Natural killer cell (primary cell): ENCODE measurements around the gene LMOD2. TPM values are rescaled to one million over a fixed set of nuclear protein-coding genes. Genes with fewer than 3 reads are reported as not detected.

ENCODE experiments used
- ATAC-seq, 3 donors: fragments of 150-1000 bp in 2 of 3; fragments of 200-7000 bp in 1 of 3; cut with Tn5 transposase; 1 replicate in 1 of 3; 2 replicates in 2 of 3; pipeline ENCODE4 v1.10.0; 2021; ENCODE audit warnings: mild to moderate bottlenecking in 2 of 3, moderate library complexity in 2 of 3
- DNase-seq, 2 donors: peaks; one replicate each; pipeline versions ENCODE4 v3.0.0 to v3.0.0-alpha.2; 2013 to 2021; ENCODE audit warnings: mixed read lengths in 1 of 2
- H3K27ac ChIP-seq: one replicate; pipeline ENCODE4 v1.5.1; 2013; ENCODE audit warnings: mild to moderate bottlenecking, low read length
- H3K27me3 ChIP-seq: one replicate; pipeline ENCODE4 v1.6.1; 2013; ENCODE audit warnings: low read length; ENCODE audit not compliant: control insufficient read depth, insufficient read depth
- H3K36me3 ChIP-seq: one replicate; pipeline ENCODE4 v1.6.1; 2013; ENCODE audit warnings: low read length; ENCODE audit not compliant: control insufficient read depth, insufficient read depth
- H3K4me1 ChIP-seq: one replicate; pipeline ENCODE4 v1.6.1; 2013; ENCODE audit warnings: low read length; ENCODE audit not compliant: control insufficient read depth, insufficient read depth
- H3K4me3 ChIP-seq: one replicate; pipeline ENCODE4 v1.5.1; 2013; ENCODE audit warnings: low read length
- H3K9me3 ChIP-seq: one replicate; pipeline ENCODE4 v1.6.1; 2013; ENCODE audit warnings: low read length; ENCODE audit not compliant: control insufficient read depth, insufficient read depth
- H3K27ac Mint-ChIP-seq, 2 donors: one replicate each; pipeline ENCODE4 v1.8.0; 2022; ENCODE audit warnings: mild to moderate bottlenecking in 2 of 2, mixed read lengths in 2 of 2, moderate library complexity in 1 of 2
- H3K27me3 Mint-ChIP-seq, 2 donors: one replicate each; pipeline ENCODE4 v1.8.0; 2022; ENCODE audit warnings: low read depth in 2 of 2, mixed read lengths in 2 of 2
- H3K36me3 Mint-ChIP-seq: one replicate; pipeline ENCODE4 v1.8.0; 2022; ENCODE audit warnings: mixed read lengths
- H3K4me1 Mint-ChIP-seq, 2 donors: one replicate each; pipeline ENCODE4 v1.8.0; 2022; ENCODE audit warnings: mixed read lengths in 2 of 2
- H3K4me3 Mint-ChIP-seq: one replicate; pipeline ENCODE4 v1.8.0; 2022; ENCODE audit warnings: mild to moderate bottlenecking, moderate library complexity, mixed read lengths
- H3K9me3 Mint-ChIP-seq, 2 donors: one replicate each; pipeline ENCODE4 v1.8.0; 2022; ENCODE audit warnings: mixed read lengths in 2 of 2
- WGBS: methylation state at CpG from one replicate; pipeline ENCODE4 v1.1.7; 2013; ENCODE audit warnings: missing lambda C conversion rate; ENCODE audit not compliant: insufficient coverage; 5-methylcytosine and 5-hydroxymethylcytosine counted together
- intact Hi-C: fragments of 100-400 bp; cut with micrococcal nuclease; formaldehyde crosslinking; loops from one replicate; pipeline ENCODE4 v1.14.2; 2022
- total RNA-seq, 4 donors: library from RNA; stranded (reverse); fragments of 120-200 nt in 1 of 4; gene quantifications; one replicate each; pipeline versions ENCODE4 v1.2.3 to v1.2.4, GENCODE V29; 2013 to 2022
- TF ChIP-seq, protein P1 (sequence below): fragments of 200-600 bp; IDR thresholded peaks from one replicate; pipeline ENCODE4 v1.8.0; 2022; ENCODE audit warnings: antibody characterized with exemption

Gene LMOD2
- total RNA-seq, 3 donors from 2014 or later (not counting 1 experiment from before 2014, with no cell fraction given): not detected

DNA sequence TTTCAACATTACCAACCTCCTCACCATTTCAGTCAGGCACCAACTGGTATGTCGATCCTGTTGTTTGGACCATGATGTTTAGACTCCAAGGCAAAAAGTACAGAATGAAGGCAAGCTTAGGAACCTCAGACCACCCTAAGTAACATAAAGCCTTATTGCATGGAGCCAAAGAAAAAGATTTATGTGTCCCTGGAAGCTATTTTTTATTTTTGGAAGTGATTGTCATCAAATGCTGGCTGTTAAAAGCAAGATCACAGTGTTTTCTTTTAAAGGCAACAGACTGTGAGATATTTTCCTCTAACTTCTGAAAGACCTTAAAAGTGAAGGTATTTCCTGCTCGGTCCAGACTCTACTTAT, 45.8 kb upstream of the LMOD2 start:
- Histone ChIP-seq H3K9me3 (no peaks in the 10 kb centered on the region), H3K4me1 (no peaks in the 10 kb centered on the region), H3K36me3 (no peaks in the 10 kb centered on the region), H3K27ac (no peak overlapping the region), H3K4me3 (no peak overlapping the region), H3K27me3 (no peaks in the 10 kb centered on the region)
- ATAC-seq (no peak), DNase-seq (no peak)
- WGBS: 78% methylated on average over 1 of the region's 2 CpGs
- Mint-ChIP-seq H3K4me3 (no peak overlapping the region), H3K9me3 (no peaks in the 10 kb centered on the region), H3K36me3 (no peaks in the 10 kb centered on the region), H3K4me1 (no peaks in the 10 kb centered on the region), H3K27ac (no peak overlapping the region), H3K27me3 (peaks cover 0 to 26% of the 10 kb centered on the region in 2 donors)
- intact Hi-C loops: no loop called here
- TF ChIP-seq, protein P1, sequence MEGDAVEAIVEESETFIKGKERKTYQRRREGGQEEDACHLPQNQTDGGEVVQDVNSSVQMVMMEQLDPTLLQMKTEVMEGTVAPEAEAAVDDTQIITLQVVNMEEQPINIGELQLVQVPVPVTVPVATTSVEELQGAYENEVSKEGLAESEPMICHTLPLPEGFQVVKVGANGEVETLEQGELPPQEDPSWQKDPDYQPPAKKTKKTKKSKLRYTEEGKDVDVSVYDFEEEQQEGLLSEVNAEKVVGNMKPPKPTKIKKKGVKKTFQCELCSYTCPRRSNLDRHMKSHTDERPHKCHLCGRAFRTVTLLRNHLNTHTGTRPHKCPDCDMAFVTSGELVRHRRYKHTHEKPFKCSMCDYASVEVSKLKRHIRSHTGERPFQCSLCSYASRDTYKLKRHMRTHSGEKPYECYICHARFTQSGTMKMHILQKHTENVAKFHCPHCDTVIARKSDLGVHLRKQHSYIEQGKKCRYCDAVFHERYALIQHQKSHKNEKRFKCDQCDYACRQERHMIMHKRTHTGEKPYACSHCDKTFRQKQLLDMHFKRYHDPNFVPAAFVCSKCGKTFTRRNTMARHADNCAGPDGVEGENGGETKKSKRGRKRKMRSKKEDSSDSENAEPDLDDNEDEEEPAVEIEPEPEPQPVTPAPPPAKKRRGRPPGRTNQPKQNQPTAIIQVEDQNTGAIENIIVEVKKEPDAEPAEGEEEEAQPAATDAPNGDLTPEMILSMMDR: no peak

DNA sequence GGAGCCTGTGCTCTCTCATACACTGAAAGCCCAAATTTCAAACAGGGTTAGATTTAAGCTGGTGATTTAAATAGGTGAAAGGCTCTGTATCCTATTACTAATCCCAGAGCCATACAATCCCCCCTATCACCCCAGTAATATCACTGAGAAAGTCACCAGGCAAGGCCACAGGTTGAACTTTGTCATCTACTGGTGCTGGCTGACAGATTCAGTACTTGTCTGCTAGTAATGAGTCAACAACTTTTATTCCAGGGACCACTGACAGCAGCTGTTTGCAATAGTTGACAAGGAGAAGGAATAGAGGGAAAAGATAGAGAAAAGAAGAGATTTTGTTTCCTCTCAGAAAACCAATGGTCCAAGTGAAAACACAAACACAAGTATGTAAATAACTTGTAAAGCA, 43.6 kb upstream of the LMOD2 start:
- DNase-seq (no peak), ATAC-seq (no peak)
- Histone ChIP-seq H3K4me3 (no peak overlapping the region), H3K27me3 (no peaks in the 10 kb centered on the region), H3K36me3 (no peaks in the 10 kb centered on the region), H3K9me3 (no peaks in the 10 kb centered on the region), H3K4me1 (no peaks in the 10 kb centered on the region), H3K27ac (no peak overlapping the region)
- no peaks in the 10 kb centered on the region for H3K9me3 Mint-ChIP-seq
- intact Hi-C loops: no loop called here
- TF ChIP-seq, protein P1: no peak
- peaks cover 0 to 26% of the 10 kb centered on the region in 2 donors for H3K27me3 Mint-ChIP-seq
- no peaks in the 10 kb centered on the region for H3K4me1 Mint-ChIP-seq
- no peak overlapping the region for H3K4me3 Mint-ChIP-seq
- no peak overlapping the region for H3K27ac Mint-ChIP-seq
- H3K36me3 Mint-ChIP-seq: no peaks in the 10 kb centered on the region

DNA sequence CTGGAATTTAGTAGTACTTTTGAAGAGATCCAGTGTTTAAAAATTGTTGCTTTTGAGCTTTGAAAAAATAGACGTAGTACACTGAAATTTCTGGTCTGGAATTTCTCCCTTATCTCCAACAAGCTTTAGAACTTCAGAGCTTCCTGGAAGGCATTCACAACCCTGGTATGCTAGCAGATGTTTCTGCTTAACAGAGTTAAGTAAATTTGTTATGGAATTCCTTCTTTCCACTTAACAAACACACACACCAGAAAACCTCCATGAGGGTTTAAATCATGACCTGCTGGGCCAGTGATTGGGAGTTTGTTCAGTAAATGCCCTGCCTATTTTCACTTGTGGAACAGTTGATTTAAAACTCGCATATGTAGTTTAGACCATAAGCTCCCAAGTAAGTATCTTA, 40.3 kb upstream of the LMOD2 start:
- Mint-ChIP-seq H3K9me3 (no peaks in the 10 kb centered on the region), H3K27me3 (peaks cover 10 to 29% of the 10 kb centered on the region in 2 donors), H3K27ac (no peak overlapping the region), H3K4me1 (no peaks in the 10 kb centered on the region), H3K4me3 (no peak overlapping the region), H3K36me3 (no peaks in the 10 kb centered on the region)
- H3K27me3 ChIP-seq: no peaks in the 10 kb centered on the region
- no peaks in the 10 kb centered on the region for H3K9me3 ChIP-seq
- TF ChIP-seq, protein P1: no peak
- no peak overlapping the region for H3K27ac ChIP-seq
- no peaks in the 10 kb centered on the region for H3K4me1 ChIP-seq
- no peak for ATAC-seq
- WGBS: 60% methylated on average over 1 of the region's 2 CpGs
- intact Hi-C loops: no loop called here
- no peak overlapping the region for H3K4me3 ChIP-seq
- no peaks in the 10 kb centered on the region for H3K36me3 ChIP-seq
- DNase-seq: no peak

DNA sequence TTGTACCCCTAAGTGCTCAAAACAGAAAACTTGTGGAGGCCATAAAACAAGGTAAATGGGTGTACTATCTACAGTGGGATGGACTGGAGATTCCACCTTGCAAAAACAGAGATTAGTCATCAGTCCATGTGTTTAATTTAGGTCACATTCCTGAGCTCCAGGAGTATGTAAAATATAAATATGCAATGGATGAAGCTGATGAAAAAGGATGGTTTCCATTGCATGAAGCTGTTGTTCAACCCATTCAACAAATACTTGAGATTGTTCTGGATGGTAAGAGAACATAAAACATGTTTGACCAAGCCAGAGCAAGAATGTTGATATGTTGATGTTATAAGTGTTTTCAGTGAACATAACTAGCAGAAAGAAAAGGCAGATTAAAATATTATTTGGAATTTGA, 39.4 kb upstream of the LMOD2 start:
- no peaks in the 10 kb centered on the region for H3K4me1 Mint-ChIP-seq
- no peaks in the 10 kb centered on the region for H3K4me1 ChIP-seq
- H3K4me3 Mint-ChIP-seq: no peak overlapping the region
- H3K27me3 ChIP-seq: no peaks in the 10 kb centered on the region
- ATAC-seq (no peak), DNase-seq (no peak)
- no peaks in the 10 kb centered on the region for H3K36me3 Mint-ChIP-seq
- intact Hi-C loops: no loop called here
- no peak overlapping the region for H3K27ac Mint-ChIP-seq
- H3K27ac ChIP-seq: no peak overlapping the region
- H3K9me3 Mint-ChIP-seq: no peaks in the 10 kb centered on the region
- peaks cover 10 to 29% of the 10 kb centered on the region in 2 donors for H3K27me3 Mint-ChIP-seq
- TF ChIP-seq, protein P1: no peak
- no peaks in the 10 kb centered on the region for H3K9me3 ChIP-seq
- no peaks in the 10 kb centered on the region for H3K36me3 ChIP-seq
- no peak overlapping the region for H3K4me3 ChIP-seq
